AG10803 (cell line): ENCODE measurements around the gene KLHL3.
A peak's percentile ranks its signal among the peaks of the same experiment; 100 is the strongest.

Experiments
- DNase-seq: peaks from one replicate; pipeline ENCODE4 v3.0.0; 2010; ENCODE audit warnings: low read depth
- H3K4me3 ChIP-seq: 2 replicates; pipeline ENCODE4 v1.5.1; 2011; ENCODE audit warnings: mild to moderate bottlenecking, low read length, control low read depth
- CTCF ChIP-seq: conservative IDR thresholded peaks from 2 replicates; pipeline ENCODE4 v1.5.1; 2011; ENCODE audit warnings: mild to moderate bottlenecking, low read length, control low read depth, inconsistent platforms

Gene KLHL3

GRCh38 chr5:137609127-137609526 is 126.8 kb downstream of the KLHL3 start:
- DNase-seq: peak; percentile 75
- no peak for TF ChIP-seq CTCF
- no peak overlapping the region for H3K4me3 ChIP-seq

DNA sequence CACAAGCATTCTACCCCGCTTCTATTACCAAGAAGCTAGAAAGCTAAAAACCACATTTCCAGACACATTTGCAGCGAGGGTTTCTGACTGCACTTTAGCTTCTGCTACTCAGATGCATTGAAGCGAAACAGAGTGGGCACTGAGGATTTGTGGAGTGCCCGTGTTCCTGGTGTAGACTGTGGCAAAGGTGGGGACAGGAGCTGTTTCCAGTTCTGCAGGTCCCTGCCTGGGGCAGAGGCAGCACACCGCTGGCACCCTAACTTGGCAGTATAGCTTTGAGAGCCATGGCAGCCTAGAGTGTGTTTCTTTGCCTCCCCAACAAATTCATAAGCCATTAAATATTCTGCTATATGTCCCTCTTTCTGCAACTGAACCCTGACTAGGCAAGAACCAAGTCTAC is 128.1 kb downstream of the KLHL3 start:
- DNase-seq: no peak
- TF ChIP-seq CTCF: no peak

DNA sequence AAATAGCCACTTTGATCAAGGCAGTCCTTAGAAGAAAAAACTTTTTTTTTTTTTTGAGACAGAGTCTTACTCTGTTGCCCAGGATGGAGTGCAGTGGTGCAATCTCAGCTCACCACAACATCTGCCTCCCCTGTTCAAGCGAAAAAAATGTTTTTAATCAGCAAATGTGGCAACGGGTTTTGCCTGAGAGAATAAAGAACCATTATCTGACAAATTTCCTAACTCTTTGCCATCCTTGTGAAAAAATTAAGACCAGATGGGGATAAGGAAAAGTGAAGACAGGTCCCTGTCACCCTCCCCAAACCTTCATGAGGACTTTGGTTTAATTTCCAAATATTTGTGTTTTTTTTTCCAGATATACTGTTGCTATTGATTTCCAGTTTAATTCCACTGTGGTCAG is 129.5 kb downstream of the KLHL3 start:
- no peak for TF ChIP-seq CTCF
- peak; percentile 90 for DNase-seq
- no peak overlapping the region for H3K4me3 ChIP-seq

More for the DNA sequence above, 128.1 kb downstream of the KLHL3 start:
- H3K4me3 ChIP-seq: no peak overlapping the region

- TF ChIP-seq CTCF: peak; percentile 46
- DNase-seq: peak; percentile 32
- H3K4me3 ChIP-seq: no peak overlapping the region
Observed at GRCh38 chr5:137605411-137605810, 130.5 kb downstream of the KLHL3 start.

DNA sequence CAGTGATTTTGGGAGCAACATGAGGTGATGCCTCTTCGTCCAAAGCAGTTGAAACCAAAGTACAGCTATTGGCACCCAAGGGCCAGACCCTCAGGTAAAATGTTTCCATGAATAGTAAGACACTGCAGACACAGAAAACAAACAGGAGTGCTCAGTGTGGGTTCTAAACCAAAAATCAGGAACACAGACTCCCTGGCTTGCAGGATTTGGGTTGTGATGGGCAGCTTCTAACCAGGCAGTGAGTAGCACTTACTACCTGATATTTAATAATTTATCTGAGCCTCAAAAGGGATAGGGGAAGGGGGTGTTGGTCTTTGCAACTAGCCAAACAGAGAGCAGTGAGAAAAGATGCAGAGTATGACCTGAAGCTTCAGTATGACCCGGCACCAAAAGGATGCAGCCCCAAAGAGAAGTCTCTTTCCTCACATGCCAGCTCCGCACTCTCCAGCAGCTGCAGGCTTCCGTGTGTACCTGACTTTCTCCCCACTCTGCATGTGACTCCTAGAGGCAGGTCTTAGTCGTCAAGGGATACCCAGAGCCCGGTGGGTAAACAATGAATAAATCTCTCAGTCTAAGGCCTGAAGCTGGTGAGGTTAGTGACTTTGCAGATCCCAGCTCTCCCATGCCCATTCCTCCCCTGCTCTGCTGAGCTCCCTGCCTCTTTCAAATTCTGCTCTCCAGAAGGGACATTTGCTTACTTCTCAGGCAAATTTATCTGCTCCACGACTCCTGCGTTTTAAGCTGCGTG is 131.4 kb downstream of the KLHL3 start:
- no peak overlapping the region for H3K4me3 ChIP-seq
- no peak for DNase-seq
- TF ChIP-seq CTCF: no peak

DNA sequence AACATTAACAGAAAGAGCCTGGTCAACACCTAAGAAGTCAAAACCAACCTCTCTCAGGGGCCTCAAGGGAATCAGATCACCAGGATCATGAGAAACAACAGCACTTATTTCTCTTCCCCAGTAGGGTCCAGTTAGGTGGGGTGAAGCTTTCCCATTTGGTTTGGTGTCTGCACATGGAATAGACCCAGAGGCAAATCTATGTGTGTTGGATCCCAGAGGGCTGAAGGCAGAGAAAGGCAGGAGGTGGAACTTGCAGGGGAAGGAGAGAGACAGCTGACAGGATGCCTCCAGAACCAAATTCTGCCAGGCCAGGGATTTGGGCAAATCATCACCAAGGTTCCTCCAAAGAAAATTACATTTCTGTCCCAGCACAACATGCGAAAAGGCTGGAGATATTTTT is 132.0 kb downstream of the KLHL3 start:
- no peak overlapping the region for H3K4me3 ChIP-seq
- no peak for TF ChIP-seq CTCF
- DNase-seq: no peak

DNA sequence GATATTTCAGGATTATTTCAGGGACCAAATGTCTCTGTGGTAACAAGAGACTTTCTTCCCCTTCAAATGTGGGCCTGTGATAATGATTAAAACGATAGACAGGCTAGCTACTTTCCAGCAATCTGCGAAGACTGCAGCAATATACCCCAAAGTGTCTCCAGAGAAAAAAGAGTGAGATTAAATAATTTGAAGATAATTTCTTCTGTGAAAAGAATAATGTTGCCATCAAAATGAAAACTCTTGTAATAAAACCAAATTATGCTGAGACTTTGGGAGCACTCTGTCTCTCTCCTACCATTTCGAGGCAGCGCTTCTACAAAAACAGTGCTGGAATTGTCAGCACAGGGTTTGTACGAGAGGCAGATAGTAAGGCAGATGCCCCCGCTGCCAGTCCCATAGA is 132.5 kb downstream of the KLHL3 start:
- no peak for DNase-seq
- no peak for TF ChIP-seq CTCF
- no peak overlapping the region for H3K4me3 ChIP-seq
